ENCODE data around the gene SPAG9.

DNA sequence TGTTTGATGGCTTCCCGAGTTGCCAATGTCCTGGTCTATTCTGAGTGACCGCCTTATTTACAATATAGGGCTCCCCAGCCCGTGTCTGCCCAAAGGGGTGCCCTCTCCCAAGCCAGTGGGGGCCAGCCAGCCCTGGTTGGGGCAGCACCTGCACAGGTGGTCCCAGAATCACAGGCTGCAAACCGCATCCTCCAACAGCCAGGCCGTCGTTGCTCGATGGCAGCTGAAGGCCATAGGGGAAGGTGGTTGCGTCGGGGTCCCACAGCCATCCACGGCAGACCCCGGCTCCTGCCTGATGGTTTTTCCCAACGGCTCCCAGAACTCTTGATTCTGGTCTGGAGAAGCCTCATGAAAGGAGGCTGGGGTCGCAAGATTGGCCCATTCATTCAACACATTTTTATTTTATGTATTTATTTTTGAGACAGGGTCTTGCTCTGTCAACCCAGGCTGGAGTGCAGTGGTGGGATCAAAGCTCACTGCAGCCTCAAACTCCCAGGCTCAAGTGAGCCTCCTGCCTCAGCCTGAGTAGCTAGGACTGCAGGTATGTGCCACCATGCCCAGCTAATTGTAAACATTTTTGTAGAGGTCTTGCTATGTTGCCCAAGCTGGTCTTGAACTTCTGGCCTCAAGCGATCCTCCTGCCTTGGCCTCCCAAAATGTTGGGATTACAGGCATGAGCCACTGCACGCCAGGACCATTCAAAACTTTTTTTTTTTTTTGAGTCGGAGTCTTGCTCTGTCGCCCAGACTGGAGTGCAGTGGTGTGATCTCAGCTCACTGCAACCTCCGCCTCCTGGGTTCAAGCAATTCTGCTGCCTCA is 175.6 kb downstream of the SPAG9 start:
- TF ChIP-seq, protein P1, sequence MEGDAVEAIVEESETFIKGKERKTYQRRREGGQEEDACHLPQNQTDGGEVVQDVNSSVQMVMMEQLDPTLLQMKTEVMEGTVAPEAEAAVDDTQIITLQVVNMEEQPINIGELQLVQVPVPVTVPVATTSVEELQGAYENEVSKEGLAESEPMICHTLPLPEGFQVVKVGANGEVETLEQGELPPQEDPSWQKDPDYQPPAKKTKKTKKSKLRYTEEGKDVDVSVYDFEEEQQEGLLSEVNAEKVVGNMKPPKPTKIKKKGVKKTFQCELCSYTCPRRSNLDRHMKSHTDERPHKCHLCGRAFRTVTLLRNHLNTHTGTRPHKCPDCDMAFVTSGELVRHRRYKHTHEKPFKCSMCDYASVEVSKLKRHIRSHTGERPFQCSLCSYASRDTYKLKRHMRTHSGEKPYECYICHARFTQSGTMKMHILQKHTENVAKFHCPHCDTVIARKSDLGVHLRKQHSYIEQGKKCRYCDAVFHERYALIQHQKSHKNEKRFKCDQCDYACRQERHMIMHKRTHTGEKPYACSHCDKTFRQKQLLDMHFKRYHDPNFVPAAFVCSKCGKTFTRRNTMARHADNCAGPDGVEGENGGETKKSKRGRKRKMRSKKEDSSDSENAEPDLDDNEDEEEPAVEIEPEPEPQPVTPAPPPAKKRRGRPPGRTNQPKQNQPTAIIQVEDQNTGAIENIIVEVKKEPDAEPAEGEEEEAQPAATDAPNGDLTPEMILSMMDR (IDR thresholded peaks at IDR 0.05 in 4 of 5, conservative IDR thresholded peaks at IDR 0.05 in 1 of 5): no peak
- no peak for TF ChIP-seq POLR2A (IDR thresholded peaks at IDR 0.05)

All from gastrocnemius medialis (tissue), 4 donors.